NCI-H510A (cell line): ENCODE results near the gene PLCD3.

Experiments
- DNase-seq: peaks from one replicate; lab custom pipeline; 2025; lab: John Stamatoyannopoulos, UW

The PLCD3 gene

DNA sequence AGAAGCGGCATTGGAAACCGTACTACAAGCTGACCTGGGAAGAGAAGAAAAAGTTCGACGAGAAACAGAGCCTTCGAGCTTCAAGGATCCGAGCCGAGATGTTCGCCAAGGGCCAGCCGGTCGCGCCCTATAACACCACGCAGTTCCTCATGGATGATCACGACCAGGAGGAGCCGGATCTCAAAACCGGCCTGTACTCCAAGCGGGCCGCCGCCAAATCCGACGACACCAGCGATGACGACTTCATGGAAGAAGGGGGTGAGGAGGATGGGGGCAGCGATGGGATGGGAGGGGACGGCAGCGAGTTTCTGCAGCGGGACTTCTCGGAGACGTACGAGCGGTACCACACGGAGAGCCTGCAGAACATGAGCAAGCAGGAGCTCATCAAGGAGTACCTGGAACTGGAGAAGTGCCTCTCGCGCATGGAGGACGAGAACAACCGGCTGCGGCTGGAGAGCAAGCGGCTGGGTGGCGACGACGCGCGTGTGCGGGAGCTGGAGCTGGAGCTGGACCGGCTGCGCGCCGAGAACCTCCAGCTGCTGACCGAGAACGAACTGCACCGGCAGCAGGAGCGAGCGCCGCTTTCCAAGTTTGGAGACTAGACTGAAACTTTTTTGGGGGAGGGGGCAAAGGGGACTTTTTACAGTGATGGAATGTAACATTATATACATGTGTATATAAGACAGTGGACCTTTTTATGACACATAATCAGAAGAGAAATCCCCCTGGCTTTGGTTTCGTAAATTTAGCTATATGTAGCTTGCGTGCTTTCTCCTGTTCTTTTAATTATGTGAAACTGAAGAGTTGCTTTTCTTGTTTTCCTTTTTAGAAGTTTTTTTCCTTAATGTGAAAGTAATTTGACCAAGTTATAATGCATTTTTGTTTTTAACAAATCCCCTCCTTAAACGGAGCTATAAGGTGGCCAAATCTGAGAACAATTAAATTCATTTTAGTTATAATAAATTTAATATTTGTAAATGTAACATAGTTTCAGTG lies 17.7 kb upstream of the PLCD3 start:
- no peak for DNase-seq

- peak; percentile 46 for DNase-seq
Measured at GRCh38 chr17:45149037-45149668, 16.8 kb upstream of the PLCD3 start.

DNA sequence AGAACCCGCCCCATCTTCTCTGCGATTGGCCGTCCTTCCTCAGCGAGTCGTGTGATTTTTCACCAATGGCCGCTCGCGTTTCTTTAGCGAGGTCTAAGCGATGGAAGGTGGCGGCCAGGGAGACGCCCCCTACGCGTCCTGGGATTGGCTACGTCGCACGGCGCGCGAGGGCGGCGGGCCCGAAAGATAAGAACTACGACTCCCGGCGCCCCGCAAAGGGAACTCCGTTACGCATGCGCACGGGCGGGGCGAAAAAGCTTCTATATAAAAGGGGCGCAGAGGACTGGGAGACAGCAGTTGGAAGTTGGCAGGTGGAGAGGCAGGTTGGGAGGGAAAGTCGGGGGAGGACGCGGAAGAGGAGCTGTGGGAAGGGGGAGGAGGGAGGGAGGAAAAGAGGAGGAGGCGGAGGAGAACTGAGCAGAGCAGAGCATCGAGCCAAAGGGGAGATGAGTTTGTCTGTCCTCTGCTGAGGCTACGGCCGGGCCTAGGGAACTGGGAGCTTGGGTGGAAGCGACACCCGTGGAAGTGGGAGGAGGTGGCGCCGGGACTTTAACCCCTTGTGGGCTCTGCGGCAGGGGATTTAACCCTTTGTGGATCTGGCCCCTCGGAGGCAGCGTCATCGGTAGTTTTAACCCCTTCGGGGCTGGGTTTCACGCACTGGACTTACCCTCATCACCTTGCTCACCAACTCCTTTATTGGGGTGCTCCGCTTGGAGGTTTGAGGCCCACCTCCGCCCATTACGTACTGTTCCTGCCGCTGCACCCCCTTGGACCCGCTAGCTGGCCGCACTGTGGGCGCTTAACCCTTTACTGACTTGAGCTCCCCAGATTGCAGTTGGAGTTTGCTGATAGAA lies 16.1 kb upstream of the PLCD3 start, which contains the start of gene HEXIM1:
TSS of gene HEXIM1 (plus strand) at position 293 of the 854 bp plus-strand sequence. CDS start 716 bp downstream, outside the sequence.
- DNase-seq, result peak; percentile 99

DNA sequence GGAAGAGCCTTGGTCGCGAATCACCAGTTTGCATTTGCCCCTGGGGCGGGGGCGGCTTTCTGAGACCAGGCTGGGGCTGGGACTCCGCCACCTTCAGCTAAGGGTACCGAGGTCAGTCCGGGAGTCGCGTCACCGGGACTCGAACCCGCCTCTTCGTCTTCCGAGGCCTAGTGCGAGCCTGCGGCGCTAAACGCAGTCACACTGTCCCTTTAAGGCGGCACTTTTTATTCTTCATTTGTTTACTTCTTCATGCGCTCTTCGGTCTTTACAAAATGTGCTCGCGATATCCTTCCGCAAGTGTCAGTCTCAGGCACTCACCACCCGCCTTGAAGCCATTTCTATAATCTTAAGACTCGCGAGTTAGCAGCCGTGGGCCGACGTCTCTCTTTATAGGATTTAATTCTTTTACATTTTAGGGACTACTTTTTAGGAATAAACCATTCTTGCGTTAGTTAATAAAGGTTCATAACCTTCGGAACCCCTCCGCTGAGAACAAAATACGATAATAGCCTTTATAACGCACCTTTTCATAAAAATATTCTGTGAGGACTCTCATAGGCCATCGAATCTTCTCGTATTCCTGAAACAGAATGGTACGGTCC lies 15.4 kb upstream of the PLCD3 start:
- peak; percentile 83 for DNase-seq

DNA sequence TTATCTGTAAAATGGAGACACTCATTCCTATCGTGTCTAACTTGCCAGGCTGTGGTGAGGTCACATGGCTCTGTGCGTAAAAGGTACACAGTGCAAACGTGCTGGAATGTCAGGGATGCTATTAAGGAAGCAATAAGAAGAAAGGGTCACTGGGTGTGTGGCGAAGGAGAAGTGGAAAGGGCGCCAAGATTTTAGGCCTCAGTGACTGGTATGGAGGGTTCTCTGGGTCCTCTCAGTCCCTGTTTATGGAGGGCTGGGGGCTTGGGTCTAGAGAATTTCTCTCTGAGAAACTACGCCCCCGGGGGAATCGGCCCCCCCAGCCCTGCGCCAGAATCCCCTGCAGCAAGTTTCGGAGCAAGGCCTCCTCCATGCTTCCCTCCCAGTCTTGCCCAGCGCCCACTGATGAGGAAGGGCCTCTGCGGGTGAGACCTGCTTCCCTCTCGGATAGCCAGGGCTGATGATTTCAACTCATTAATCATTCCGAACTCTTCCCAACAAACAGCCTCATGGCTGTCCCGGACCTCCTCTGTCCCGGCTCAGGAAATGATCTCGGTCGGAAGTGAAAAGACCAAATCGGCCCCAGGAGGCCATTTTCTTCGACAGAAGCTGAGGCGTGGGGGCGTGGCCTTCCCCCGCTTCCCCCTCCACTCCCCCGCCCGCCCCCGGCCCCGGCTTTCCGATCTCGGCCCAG lies 14.7 kb upstream of the PLCD3 start:
- peak; percentile 83 for DNase-seq

DNA sequence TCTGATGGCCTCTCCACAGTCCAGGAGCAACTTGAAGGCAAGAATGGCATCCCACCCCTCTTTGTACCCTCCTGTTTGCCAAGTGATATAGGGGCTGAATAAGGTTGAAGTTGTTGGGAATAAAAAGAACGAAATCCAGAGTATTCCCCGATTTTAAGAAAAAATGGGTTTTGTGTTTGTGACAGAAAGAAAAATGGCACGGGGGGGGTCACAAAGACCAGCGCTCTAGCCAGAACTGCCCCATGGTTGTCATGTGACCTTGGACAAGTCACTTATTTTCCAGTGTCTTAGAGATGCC lies 14.2 kb upstream of the PLCD3 start:
- DNase-seq, result no peak

GRCh38 chr17:45146166-45146565 lies 13.9 kb upstream of the PLCD3 start:
- no peak for DNase-seq

DNA sequence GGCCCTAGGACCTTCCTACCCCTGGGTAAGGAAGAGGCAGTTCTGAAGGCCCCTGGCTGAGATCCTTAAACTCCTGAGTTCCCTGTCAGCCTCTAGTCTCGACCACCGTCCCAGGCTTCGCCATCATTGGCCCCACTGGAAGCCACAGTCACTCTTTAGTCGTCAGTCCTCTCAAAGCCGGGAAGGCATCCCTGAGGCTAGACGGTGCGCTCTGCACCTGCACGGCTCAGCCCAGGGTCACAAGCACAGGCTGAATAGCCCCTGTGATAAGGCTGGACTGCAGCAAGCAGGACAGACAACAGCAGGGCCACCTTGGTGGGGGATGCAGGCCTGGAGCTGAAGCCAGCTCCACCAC lies 12.7 kb upstream of the PLCD3 start:
- no peak for DNase-seq

DNA sequence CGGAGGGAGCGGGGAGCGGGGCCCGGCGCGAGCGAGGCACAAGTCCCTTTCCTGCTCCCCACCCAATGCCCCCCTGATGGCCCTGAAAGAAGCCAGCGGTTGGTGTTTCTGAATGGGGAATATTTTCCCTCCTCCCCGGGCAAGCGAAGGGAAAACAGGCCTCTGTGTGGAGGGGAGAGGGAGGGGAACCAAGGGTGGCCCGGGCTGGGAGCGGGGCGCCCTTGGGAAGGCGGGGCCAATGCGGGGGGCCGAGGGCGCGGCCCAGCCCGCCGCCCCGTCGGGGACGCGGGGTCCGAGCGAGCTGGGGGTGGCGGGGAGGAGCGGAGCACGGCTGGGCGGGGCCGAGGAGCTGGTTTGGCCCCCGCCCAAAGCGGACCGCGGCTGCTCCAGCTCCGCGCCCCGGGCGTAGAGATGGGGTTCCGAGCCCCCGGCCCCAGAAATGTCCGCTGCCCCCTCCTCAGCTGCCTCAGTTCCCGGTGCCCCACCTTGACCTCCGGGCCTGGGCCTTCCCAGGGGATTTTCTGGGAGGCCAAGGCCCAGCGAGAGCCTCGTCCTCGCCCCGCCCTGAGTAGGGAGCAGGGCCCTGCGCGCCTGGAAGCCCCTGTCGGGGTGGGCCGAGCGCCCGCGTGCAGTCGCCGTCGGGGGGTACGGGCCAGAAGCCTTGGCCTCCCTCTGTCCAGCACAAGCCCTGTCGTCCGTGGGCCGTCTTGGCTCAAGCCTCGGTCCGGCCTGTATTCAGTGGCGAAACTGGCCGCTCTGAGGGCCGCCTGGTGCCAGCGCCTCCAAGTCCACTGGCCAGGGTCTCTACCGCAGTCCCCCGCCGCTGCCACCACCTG lies 12.1 kb upstream of the PLCD3 start:
- no peak for DNase-seq

DNA sequence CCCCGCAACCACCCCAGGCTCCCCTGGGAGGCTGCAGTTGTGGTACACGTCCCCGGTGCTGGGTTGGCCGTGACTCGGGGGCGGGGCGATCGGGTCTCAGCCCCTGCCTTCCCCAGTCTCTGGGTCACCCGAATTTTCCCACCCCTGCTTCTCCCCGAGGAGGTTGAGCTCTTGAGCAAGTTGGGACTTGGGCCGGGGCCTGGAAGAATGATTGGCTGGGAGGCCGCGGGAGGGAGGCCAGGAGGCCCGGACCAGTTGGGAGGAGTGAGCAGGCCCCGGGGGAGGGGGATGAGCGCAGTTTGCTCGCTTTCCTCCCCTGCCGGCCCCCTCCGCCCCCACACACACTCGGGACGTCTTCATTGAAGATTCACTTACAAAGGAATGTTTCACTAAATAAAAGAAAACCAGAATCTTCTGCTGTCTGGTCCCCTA lies 11.5 kb upstream of the PLCD3 start:
- DNase-seq, result no peak

DNA sequence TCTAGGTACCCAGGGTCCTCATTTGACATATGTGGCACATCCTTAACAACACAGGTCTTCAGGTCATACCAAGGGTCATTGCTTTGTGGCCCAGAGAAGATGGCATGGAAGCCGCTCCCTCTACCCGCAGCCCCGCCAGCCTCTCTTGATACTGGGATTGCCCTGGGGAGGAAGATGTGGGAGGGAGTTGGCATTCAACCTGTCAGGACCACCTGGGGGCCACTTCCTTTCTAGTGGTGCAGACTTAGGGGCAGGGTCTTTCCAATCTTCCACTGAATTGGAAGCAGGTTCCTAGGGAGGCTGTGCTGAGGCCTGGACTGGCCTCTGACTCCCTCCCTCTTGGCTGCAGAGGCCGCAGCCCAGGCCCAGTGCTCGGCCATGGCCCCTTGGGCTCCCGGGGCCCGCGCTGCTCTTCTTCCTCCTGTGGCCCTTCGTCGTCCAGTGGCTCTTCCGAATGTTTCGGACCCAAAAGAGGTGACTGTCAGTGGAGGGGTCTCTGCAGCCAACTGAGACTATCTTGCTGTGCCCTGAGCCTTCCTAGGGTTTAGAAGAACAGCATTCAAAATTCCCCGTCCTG lies 10.9 kb upstream of the PLCD3 start:
- no peak for DNase-seq

DNA sequence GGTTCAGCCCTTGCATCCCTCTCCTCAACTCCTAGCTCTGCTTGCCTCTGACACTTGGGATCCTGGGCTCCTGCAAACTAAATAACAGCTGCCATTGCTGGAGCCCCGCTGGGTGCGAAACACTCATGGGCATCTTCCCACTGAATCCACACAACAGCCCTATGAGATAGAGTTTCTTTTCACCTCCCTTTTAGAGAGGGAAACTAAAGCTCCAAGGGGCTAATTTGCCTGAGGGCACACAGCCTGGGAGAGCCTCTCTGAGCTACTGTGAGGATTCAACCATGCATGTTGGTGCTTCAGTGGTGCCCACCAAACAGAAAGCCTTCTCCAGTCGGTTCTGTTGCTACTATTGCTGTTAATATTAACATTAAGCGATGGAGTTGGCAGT lies 7.2 kb upstream of the PLCD3 start:
- no peak for DNase-seq

DNA sequence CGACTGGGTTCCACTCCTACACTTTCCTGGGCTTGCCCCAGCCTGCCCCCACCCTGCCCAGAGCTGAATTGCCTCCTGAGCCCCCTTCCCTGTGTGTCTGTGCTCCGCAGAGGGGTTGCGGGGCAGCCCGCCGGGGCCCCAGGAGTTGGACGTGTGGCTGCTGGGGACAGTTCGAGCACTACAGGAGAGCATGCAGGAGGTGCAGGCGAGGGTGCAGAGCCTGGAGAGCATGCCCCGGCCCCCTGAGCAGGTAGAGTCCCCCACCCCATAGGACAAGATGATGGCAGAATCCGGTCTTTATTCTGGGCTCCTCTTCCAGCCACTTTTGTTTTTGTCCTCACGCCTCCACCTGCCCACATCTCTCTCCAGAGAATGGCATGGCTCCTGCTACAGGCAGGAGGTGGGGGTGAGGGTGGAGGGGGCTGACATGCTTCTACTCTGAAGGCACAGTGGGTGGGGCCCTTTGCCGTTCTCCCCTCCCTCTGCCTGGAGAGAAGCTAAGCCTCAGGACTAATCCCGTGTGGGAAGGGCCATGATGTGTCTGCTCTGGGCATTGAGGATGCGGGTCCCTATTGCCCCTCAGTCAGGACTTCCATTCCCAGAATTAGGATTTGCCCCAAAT lies 6.7 kb upstream of the PLCD3 start:
- no peak for DNase-seq

DNA sequence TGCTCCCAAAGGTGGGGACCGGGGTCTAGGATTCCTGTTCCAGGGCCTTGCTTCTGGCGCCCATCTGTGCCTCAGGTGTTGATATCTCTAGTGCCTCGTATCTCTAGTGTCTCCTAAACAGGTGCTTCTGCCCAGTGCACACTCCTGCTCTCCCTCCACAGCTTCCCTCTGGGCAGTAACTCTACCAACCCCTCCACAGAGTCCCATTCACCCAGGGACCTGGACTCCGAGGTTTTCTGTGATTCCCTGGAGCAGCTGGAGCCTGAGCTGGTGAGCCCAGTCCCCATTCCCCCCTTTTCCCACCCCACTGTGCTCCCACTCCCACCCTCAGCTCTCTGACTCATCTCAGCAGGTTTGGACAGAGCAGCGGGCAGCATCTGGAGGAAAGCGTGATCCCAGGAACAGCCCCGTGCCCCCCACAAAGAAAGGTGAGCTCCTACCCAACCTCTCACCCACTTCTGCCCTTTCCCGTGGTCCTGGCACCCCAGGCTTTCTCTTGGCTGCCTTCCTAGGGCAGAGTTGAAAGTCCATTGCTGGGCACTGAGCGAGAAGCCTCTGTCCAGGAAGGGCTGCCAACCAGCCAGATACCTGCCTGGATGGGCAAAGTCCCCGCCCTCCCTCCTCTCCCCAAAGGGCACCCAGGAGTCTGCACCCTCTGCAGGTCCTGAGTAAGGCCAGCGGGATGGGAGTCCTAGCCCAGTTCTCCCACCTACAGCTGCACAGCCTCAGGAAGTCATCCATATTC lies 5.4 kb upstream of the PLCD3 start:
- DNase-seq, result no peak

- DNase-seq, result no peak
Measured at GRCh38 chr17:45136846-45137560, 4.7 kb upstream of the PLCD3 start.

GRCh38 chr17:45135978-45136791 lies 3.9 kb upstream of the PLCD3 start:
- no peak for DNase-seq

- peak; percentile 88 for DNase-seq
Measured at GRCh38 chr17:45135192-45135977, 3.1 kb upstream of the PLCD3 start, which contains the start of gene ACBD4. ACBD4 (plus strand) TSS chr17:45135687; CDS start chr17:45136145, 458 bp downstream.
